Hepatocyte (in vitro differentiated cells): Measurements from ENCODE around the gene DGAT2. TPM values are rescaled to one million over a fixed set of nuclear protein-coding genes. Genes with fewer than 3 reads are reported as not detected.
"Not testable (repeated sequence)": the region's sequence is repeated elsewhere in the genome, so short reads cannot be mapped to it uniquely, and the experiment has no call there.

Source experiments
- DNase-seq: peaks from one replicate; pipeline ENCODE4 v3.0.0-alpha.2; 2016; ENCODE audit warnings: low spot score
- H2AFZ ChIP-seq: fragments of 200-600 bp; sonication (generic); 2 replicates; pipeline ENCODE4 v1.6.0; 2016; ENCODE audit warnings: antibody characterized with exemption, mild to moderate bottlenecking
- H3K27ac ChIP-seq: fragments of 200-600 bp; sonication (generic); 2 replicates; pipeline ENCODE4 v1.5.1; 2016; ENCODE audit warnings: mild to moderate bottlenecking
- H3K27me3 ChIP-seq: fragments of 200-600 bp; sonication (generic); 2 replicates; pipeline ENCODE4 v1.6.1; 2016
- H3K36me3 ChIP-seq: fragments of 200-600 bp; sonication (generic); replicated peaks from 2 replicates; pipeline ENCODE4 v1.5.1; 2016; ENCODE audit warnings: low read depth; ENCODE audit not compliant: insufficient read depth
- H3K4me1 ChIP-seq: fragments of 200-600 bp; sonication (generic); 2 replicates; pipeline ENCODE4 v1.5.1; 2016; ENCODE audit warnings: mild to moderate bottlenecking, moderate library complexity; ENCODE audit not compliant: insufficient read depth
- H3K4me2 ChIP-seq: fragments of 200-600 bp; sonication (generic); 2 replicates; pipeline ENCODE4 v1.6.0; 2016
- H3K4me3 ChIP-seq: fragments of 200-600 bp; sonication (generic); 2 replicates; pipeline ENCODE4 v1.5.1; 2016; ENCODE audit warnings: mild to moderate bottlenecking
- H3K79me2 ChIP-seq: fragments of 200-600 bp; sonication (generic); 2 replicates; pipeline ENCODE4 v1.6.0; 2017; ENCODE audit warnings: mild to moderate bottlenecking
- H3K9me2 ChIP-seq: fragments of 200-600 bp; sonication (generic); replicated peaks from 2 replicates; pipeline ENCODE4 v1.6.0; 2017; ENCODE audit warnings: mild to moderate bottlenecking; ENCODE audit not compliant: insufficient read depth
- H3K9me3 ChIP-seq: fragments of 200-600 bp; sonication (generic); 2 replicates; pipeline ENCODE4 v1.5.1; 2016; ENCODE audit warnings: low read depth, mild to moderate bottlenecking
- H4K20me1 ChIP-seq: fragments of 200-600 bp; sonication (generic); 2 replicates; pipeline ENCODE4 v1.6.0; 2016; ENCODE audit warnings: mild to moderate bottlenecking; ENCODE audit not compliant: insufficient read depth, poor library complexity, severe bottlenecking
- EZH2 ChIP-seq: fragments of 200-600 bp; sonication (generic); IDR thresholded peaks from 2 replicates; pipeline ENCODE4 v1.6.1; 2016; ENCODE audit warnings: antibody characterized with exemption, mild to moderate bottlenecking, borderline replicate concordance
- EZH2phosphoT487 ChIP-seq: fragments of 200-600 bp; sonication (generic); IDR thresholded peaks from one replicate; pipeline ENCODE4 v1.6.1; 2018; ENCODE audit warnings: antibody characterized with exemption, mild to moderate bottlenecking, low read depth, moderate library complexity; ENCODE audit not compliant: unreplicated experiment, severe bottlenecking
- WGBS: methylation state at CpG from one replicate; pipeline ENCODE4 v1.1.6; 2016; ENCODE audit warnings: low lambda C conversion rate; ENCODE audit errors: missing lambda C conversion rate; 5-methylcytosine and 5-hydroxymethylcytosine counted together
- polyA plus RNA-seq: library from polyadenylated mRNA; unstranded; fragments of >200 nt; fragmentation: Nextera tagmentation; extraction: Ambion mirVana; gene quantifications from 2 replicates; pipeline ENCODE4 v1.2.1, GENCODE V29; 2016
- total RNA-seq: library from RNA; depleted of rRNA; stranded (reverse); fragments of >200 nt; gene quantifications from 2 replicates; pipeline ENCODE4 v1.2.3, GENCODE V29; 2014
- TF ChIP-seq, protein P1 (sequence below): fragments of 200-600 bp; sonication (generic); IDR thresholded peaks from 2 replicates; pipeline ENCODE4 v1.5.1; 2016; ENCODE audit warnings: antibody characterized with exemption, mild to moderate bottlenecking; ENCODE audit not compliant: poor library complexity

The DGAT2 gene
- total and polyA plus RNA-seq, 2 experiments from 2014 or later = 55.6 to 60.5 TPM

DNA sequence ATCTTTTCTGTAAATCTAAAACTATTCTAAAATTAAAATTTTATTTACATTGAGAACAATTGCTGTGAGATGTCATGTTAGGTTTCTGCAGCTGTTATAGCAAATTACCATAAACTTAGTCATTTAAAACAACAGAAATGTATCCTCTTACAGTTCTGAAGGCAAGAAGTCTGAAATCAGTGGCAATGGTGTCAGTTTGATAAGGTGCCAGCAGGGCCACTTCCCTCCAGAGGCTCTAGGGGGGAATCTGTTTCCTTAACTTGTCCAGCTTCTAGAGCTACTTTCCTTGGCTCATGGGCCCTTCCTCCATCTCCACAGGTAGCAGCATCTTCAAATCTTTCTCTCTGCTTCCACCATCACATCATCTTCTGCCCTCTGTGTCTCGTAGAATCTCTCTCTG lies 27.9 kb upstream of the DGAT2 start:
- no peak overlapping the region for H2AFZ ChIP-seq
- DNase-seq = no peak
- 85% methylated on average over 1 of the region's 1 CpG for WGBS
- TF ChIP-seq EZH2 (no peak), EZH2phosphoT487 (no peak)
- TF ChIP-seq, protein P1, sequence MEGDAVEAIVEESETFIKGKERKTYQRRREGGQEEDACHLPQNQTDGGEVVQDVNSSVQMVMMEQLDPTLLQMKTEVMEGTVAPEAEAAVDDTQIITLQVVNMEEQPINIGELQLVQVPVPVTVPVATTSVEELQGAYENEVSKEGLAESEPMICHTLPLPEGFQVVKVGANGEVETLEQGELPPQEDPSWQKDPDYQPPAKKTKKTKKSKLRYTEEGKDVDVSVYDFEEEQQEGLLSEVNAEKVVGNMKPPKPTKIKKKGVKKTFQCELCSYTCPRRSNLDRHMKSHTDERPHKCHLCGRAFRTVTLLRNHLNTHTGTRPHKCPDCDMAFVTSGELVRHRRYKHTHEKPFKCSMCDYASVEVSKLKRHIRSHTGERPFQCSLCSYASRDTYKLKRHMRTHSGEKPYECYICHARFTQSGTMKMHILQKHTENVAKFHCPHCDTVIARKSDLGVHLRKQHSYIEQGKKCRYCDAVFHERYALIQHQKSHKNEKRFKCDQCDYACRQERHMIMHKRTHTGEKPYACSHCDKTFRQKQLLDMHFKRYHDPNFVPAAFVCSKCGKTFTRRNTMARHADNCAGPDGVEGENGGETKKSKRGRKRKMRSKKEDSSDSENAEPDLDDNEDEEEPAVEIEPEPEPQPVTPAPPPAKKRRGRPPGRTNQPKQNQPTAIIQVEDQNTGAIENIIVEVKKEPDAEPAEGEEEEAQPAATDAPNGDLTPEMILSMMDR = no peak
- H3K79me2 ChIP-seq = no peaks in the 10 kb centered on the region
- peaks cover 4% of the 10 kb centered on the region for H3K4me1 ChIP-seq
- H4K20me1 ChIP-seq = no peaks in the 10 kb centered on the region
- no peak overlapping the region for H3K4me2 ChIP-seq
- no peaks in the 10 kb centered on the region for H3K36me3 ChIP-seq
- no peaks in the 10 kb centered on the region for H3K9me2 ChIP-seq
- H3K27me3 ChIP-seq = no peaks in the 10 kb centered on the region
- no peaks in the 10 kb centered on the region for H3K9me3 ChIP-seq
- H3K4me3 ChIP-seq = no peak overlapping the region
- no peak overlapping the region for H3K27ac ChIP-seq

DNA sequence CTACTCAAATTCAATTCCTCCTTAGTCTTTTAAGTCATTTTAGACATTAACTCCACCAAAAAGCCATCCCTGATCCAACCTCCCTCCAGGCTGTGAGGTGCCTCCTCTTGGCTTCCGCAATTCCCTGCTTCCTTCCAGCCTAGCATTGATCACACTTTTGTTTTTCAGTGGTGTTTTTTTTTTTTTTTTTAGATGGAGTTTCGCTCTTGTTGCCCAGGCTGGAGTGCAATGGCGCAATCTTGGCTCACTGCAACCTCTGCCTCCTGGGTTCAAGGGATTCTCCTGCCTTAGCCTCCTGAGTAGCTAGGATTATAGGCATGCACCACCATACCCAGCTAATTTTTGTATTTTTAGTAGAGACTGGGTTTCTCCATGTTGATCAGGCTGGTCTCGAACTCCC lies 25.4 kb upstream of the DGAT2 start:
- 93% methylated on average over 4 of the region's 4 CpGs for WGBS

DNA sequence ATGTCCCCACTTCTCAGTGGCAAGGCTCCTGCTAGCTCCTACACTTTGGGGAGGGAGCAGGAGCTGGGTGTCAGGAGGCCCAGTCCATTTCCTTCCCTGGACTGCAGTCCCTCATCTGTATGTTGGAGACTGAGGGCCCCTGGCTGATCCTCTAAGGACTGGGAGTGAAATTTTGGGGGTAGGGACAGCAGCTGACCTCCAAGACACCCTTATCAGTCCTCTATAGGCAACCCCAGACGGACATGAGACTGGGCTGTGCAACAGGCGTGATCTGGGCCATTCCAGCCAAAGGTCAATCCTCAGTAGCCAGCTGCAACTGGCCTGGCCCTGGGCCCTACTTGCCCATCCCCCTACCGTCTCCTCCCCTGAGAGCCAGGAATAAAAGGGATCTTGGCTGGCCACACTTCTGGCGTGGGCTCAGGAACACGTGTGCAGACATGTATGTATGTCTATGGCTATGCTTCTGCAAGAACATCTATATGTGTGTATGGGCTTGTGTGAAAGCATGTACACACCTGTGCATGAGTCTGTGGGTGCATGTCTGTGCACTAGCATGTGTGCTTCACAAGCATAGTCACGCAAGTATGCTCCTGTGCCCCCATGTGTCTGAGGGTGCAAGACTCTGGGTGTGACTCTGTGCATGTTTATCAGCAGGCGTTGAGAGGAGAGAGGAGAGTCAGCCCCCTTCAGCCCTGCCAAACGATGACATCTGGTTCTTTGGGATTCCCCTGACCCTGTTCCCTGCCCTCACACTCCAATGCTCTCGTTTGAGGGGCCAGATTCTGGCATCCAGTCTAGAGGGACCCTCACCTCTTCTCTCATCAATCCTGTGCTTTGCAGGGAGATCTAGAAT lies 24.6 kb upstream of the DGAT2 start:
- Histone ChIP-seq H3K4me2 (no peak overlapping the region), H3K79me2 (no peaks in the 10 kb centered on the region), H3K36me3 (no peaks in the 10 kb centered on the region), H4K20me1 (no peaks in the 10 kb centered on the region), H2AFZ (no peak overlapping the region), H3K4me1 (peaks cover 4% of the 10 kb centered on the region), H3K9me3 (no peaks in the 10 kb centered on the region), H3K9me2 (no peaks in the 10 kb centered on the region), H3K27ac (no peak overlapping the region), H3K27me3 (no peaks in the 10 kb centered on the region), H3K4me3 (no peak overlapping the region)
- no peak for DNase-seq
- WGBS = 65% methylated on average over 9 of the region's 9 CpGs
- no peak for TF ChIP-seq EZH2phosphoT487
- TF ChIP-seq, protein P1 = no peak
- no peak for TF ChIP-seq EZH2

More for the DNA sequence above, 25.4 kb upstream of the DGAT2 start:
- not testable (repeated sequence) for H3K27me3 ChIP-seq, H3K36me3 ChIP-seq, H4K20me1 ChIP-seq, H3K4me2 ChIP-seq, H3K4me1 ChIP-seq, DNase-seq, H3K4me3 ChIP-seq, H3K9me3 ChIP-seq, H3K27ac ChIP-seq, H3K9me2 ChIP-seq, H3K79me2 ChIP-seq, H2AFZ ChIP-seq

DNA sequence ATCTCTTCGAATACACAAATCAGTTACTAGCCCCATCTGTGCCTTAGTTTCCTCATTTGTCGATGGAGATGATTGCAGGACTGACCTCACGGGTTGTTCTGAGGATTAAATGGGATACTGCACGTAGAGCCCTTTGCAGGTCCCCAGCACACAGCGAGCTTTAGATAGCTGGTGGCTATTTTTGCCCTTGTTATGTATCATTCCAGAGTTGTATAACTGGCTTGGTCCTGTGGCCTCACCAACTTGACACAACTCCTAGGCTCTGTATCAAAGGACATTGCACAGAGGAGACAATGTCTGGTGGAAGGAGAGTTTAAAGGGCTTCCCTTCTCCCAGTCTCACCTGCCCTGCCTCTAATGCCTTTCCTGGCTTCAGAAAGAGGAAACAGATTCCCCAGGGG lies 22.8 kb upstream of the DGAT2 start:
- H3K4me2 ChIP-seq = no peak overlapping the region
- WGBS = 85% methylated on average over 5 of the region's 5 CpGs
- H4K20me1 ChIP-seq = no peaks in the 10 kb centered on the region

DNA sequence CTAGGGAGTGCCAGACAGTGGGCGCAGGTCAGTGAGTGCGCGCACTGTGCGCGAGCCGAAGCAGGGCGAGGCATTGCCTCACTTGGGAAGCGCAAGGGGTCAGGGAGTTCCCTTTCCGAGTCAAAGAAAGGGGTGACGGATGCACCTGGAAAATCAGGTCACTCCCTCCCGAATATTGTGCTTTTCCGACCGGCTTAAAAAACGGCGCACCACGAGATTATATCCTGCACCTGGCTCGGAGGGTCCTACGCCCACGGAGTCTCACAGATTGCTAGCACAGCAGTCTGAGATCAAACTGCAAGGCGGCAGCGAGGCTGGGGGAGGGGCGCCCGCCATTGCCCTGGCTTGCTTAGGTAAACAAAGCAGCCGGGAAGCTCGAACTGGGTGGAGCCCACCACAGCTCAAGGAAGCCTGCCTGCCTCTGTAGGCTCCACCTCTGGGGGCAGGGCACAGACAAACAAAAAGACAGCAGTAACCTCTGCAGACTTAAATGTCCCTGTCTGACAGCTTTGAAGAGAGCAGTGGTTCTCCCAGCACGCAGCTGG lies 19.8 kb upstream of the DGAT2 start:
- H4K20me1 ChIP-seq, H3K36me3 ChIP-seq, H3K9me3 ChIP-seq, H2AFZ ChIP-seq, H3K4me1 ChIP-seq, H3K27me3 ChIP-seq, H3K9me2 ChIP-seq, H3K4me3 ChIP-seq, H3K79me2 ChIP-seq, DNase-seq, H3K4me2 ChIP-seq, H3K27ac ChIP-seq: not testable (repeated sequence)
- WGBS = 52% methylated on average over 20 of the region's 26 CpGs

More for the DNA sequence above, 22.8 kb upstream of the DGAT2 start:
- H3K9me3 ChIP-seq = no peaks in the 10 kb centered on the region
- no peaks in the 10 kb centered on the region for H3K27me3 ChIP-seq
- H2AFZ ChIP-seq = no peak overlapping the region
- TF ChIP-seq EZH2 (no peak), EZH2phosphoT487 (no peak)
- TF ChIP-seq, protein P1 = no peak
- H3K4me1 ChIP-seq = peaks cover 4% of the 10 kb centered on the region
- no peak overlapping the region for H3K4me3 ChIP-seq
- no peaks in the 10 kb centered on the region for H3K79me2 ChIP-seq
- no peaks in the 10 kb centered on the region for H3K36me3 ChIP-seq
- H3K27ac ChIP-seq = no peak overlapping the region
- no peak for DNase-seq
- no peaks in the 10 kb centered on the region for H3K9me2 ChIP-seq

DNA sequence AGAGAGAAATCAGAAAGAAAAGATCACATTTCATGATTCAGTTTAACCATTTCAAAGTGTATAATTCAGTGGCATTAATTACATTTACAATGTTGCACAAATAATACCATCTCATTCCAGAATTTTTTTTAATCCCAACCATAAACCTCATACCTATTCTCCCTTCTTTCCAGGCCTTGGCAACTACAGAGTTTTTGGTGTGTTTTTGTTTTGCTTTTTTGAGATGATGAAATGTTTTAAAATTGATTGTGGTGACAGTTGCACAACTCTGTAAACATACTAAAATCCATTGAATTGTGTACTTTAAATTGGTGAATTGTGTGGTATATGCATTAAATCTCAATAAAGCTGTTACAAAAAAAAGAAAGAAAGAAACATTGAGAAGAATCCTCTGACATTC lies 13.6 kb upstream of the DGAT2 start:
- H3K27me3 ChIP-seq, H3K9me3 ChIP-seq, H3K4me3 ChIP-seq, H4K20me1 ChIP-seq, H3K79me2 ChIP-seq, H3K9me2 ChIP-seq, H2AFZ ChIP-seq, H3K36me3 ChIP-seq, H3K4me1 ChIP-seq, H3K4me2 ChIP-seq, DNase-seq, H3K27ac ChIP-seq: not testable (repeated sequence)
